Esophagus (tissue), 2 donors: ENCODE results near the gene ZNF354B. TPM values are rescaled to one million over a fixed set of nuclear protein-coding genes. Genes with fewer than 3 reads are reported as not detected.
"Not testable (repeated sequence)": the region's sequence is repeated elsewhere in the genome, so short reads cannot be mapped to it uniquely, and the experiment has no call there.

Source experiments
- H3K27ac ChIP-seq, 2 donors: one replicate each; pipeline ENCODE4 v1.5.1; 2013; ENCODE audit warnings: low read depth in 2 of 2, mild to moderate bottlenecking in 2 of 2, inconsistent platforms in 1 of 2, low read length in 1 of 2, moderate library complexity in 1 of 2
- H3K27me3 ChIP-seq, 2 donors: one replicate each; pipeline ENCODE4 v1.6.1; 2013; ENCODE audit warnings: low read length in 2 of 2, control low read depth in 1 of 2, mild to moderate bottlenecking in 1 of 2; ENCODE audit not compliant: insufficient read depth in 2 of 2, control insufficient read depth in 1 of 2
- H3K36me3 ChIP-seq, 2 donors: one replicate each; pipeline ENCODE4 v1.6.1; 2013; ENCODE audit warnings: low read length in 1 of 2; ENCODE audit not compliant: control insufficient read depth in 2 of 2, insufficient read depth in 2 of 2
- H3K4me1 ChIP-seq, 2 donors: one replicate each; pipeline ENCODE4 v1.6.1; 2013; ENCODE audit warnings: low read length in 1 of 2; ENCODE audit not compliant: control insufficient read depth in 2 of 2, insufficient read depth in 2 of 2
- H3K4me3 ChIP-seq, 2 donors: one replicate each; pipeline ENCODE4 v1.5.1; 2013; ENCODE audit warnings: low read length in 2 of 2, mild to moderate bottlenecking in 2 of 2, low read depth in 1 of 2, moderate library complexity in 1 of 2
- H3K9me3 ChIP-seq, 2 donors: one replicate each; pipeline ENCODE4 v1.6.1; 2013; ENCODE audit warnings: mild to moderate bottlenecking in 2 of 2, low read depth in 1 of 2, low read length in 1 of 2, moderate library complexity in 1 of 2; ENCODE audit not compliant: control insufficient read depth in 2 of 2, insufficient read depth in 1 of 2
- WGBS, 2 donors: extraction: QIAGEN DNeasy Blood & Tissue Kit; methylation state at CpG; one replicate each; pipeline ENCODE4 v1.1.7; 2013; 5-methylcytosine and 5-hydroxymethylcytosine counted together
- polyA plus RNA-seq, 2 donors: library from polyadenylated mRNA; stranded (reverse); fragments of 200-250 nt; gene quantifications; one replicate each; pipeline ENCODE4 v1.2.3, GENCODE V29; 2013
- donor health status: healthy with polysubstance abuse.
- donor health status: Bipolar disorder and iron deficiency.

ZNF354B gene
- polyA plus RNA-seq, 2 donors, result 5.8 to 8.1 TPM

DNA sequence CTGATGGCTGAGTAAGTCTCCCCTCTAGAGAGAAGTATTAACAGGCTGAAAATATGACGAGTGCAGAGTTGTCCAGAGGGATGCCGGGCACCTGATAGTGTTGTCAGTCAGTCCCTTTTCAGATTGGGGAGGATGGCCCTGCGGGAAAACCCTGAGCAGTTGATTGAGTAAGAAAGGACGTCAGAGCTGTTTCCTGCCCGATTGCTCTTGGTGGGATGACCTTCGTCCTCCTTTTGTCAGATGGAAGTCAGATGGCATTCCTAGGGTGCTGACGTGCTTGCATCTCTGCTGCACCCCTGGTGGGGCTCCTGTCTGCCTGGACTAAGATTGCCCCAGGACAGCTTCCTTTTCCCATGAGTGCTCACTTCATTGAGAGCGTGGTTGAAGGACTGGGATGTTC is 9.8 kb downstream of the ZNF354B start:
- peaks cover 0 to 18% of the 10 kb centered on the region in 2 donors for H3K9me3 ChIP-seq
- no peaks in the 10 kb centered on the region for H3K4me1 ChIP-seq
- no peak overlapping the region for H3K27ac ChIP-seq
- 73 to 89% methylated on average over 8 of the region's 8 CpGs for WGBS, 2 donors
- H3K36me3 ChIP-seq, result peaks cover 21 to 42% of the 10 kb centered on the region in 2 donors
- H3K4me3 ChIP-seq, result no peak overlapping the region
- H3K27me3 ChIP-seq, result no peaks in the 10 kb centered on the region

- H3K36me3 ChIP-seq, result peaks cover 28 to 48% of the 10 kb centered on the region in 2 donors
- no peaks in the 10 kb centered on the region for H3K27me3 ChIP-seq
- H3K4me1 ChIP-seq, result no peaks in the 10 kb centered on the region
- WGBS, 2 donors, result 94 to 98% methylated on average over 8 of the region's 8 CpGs
- no peak overlapping the region for H3K27ac ChIP-seq
- H3K4me3 ChIP-seq, result no peak overlapping the region
- peaks cover 2 to 24% of the 10 kb centered on the region in 2 donors for H3K9me3 ChIP-seq
These were observed 10.7 kb downstream of the ZNF354B start for GRCh38 chr5:178870411-178870810.

- peaks cover 35 to 52% of the 10 kb centered on the region in 2 donors for H3K36me3 ChIP-seq
- H3K4me1 ChIP-seq, result no peaks in the 10 kb centered on the region
- H3K9me3 ChIP-seq, result peaks cover 12 to 33% of the 10 kb centered on the region in 2 donors
- no peak overlapping the region for H3K27ac ChIP-seq
- 87 to 100% methylated on average over 1 of the region's 1 CpG for WGBS, 2 donors
- no peaks in the 10 kb centered on the region for H3K27me3 ChIP-seq
- no peak overlapping the region for H3K4me3 ChIP-seq
These were observed 12.5 kb downstream of the ZNF354B start for GRCh38 chr5:178872302-178872701.

DNA sequence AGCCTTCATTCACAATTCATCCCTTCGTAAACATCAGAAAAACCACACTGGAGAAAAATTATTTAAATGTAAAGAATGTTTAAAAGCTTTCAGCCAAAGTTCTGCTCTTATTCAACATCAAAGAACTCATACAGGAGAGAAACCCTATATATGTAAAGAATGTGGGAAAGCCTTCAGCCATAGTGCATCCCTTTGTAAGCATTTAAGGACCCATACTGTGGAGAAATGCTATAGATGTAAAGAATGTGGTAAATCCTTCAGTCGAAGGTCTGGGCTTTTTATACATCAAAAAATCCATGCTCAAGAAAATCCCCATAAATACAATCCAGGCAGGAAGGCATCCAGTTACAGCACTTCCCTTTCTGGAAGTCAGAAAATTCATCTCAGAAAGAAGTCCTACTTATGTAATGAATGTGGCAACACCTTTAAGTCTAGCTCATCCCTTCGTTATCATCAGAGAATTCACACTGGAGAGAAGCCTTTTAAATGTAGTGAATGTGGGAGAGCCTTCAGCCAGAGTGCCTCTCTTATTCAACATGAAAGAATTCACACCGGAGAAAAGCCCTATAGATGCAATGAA is 23.5 kb downstream of the ZNF354B start:
- WGBS, 2 donors, result 95 to 97% methylated on average over 4 of the region's 4 CpGs
- H3K27ac ChIP-seq, H3K4me1 ChIP-seq, H3K4me3 ChIP-seq, H3K36me3 ChIP-seq, H3K27me3 ChIP-seq: not testable (repeated sequence)
- H3K9me3 ChIP-seq, result peaks cover 9 to 18% of the 10 kb centered on the region in 2 donors

- 98 to 99% methylated on average over 6 of the region's 6 CpGs for WGBS, 2 donors
- Histone ChIP-seq H3K36me3 (peaks cover 0 to 6% of the 10 kb centered on the region in 2 donors), H3K27me3 (no peaks in the 10 kb centered on the region), H3K4me3 (no peak overlapping the region), H3K4me1 (no peaks in the 10 kb centered on the region), H3K27ac (no peak overlapping the region), H3K9me3 (peaks cover 8 to 16% of the 10 kb centered on the region in 2 donors)
These were observed 24.2 kb downstream of the ZNF354B start for GRCh38 chr5:178883815-178884430.

- Histone ChIP-seq H3K9me3 (no peaks in the 10 kb centered on the region), H3K27ac (peak within 1 kb of the TSS; percentile 68), H3K4me1 (peaks cover 0 to 2% of the 10 kb centered on the region in 2 donors), H3K4me3 (peak within 1 kb of the TSS; percentile 73 to 83), H3K36me3 (no peaks in the 10 kb centered on the region), H3K27me3 (no peaks in the 10 kb centered on the region)
- WGBS, 2 donors, result 2 to 3% methylated on average over 74 to 79 of the region's 79 CpGs
These were observed 36.1 kb downstream of the ZNF354B start, which contains the start of gene ZFP2 for GRCh38 chr5:178895615-178896571. ZFP2 (plus strand) TSS chr5:178895913; CDS start chr5:178931314, 35,401 bp downstream.

DNA sequence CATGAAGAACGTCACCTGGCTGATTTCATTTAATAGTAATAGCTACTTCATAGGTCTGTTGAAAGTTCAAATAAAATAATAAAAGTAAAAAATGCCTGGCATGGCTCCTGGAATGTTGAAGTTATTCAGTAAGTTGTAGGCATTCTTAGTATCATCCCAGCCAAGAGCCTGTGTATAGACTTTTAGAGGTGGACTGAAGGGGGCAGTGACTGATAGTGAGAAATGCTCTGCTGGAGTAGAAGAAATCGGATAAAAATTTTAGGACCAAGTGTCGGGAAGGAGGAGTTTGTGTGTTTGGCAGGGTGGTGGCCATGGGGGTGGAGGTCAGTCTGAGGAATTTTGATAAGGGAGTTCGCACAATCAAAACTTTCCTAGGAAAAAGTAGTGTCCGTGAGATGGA is 39.5 kb downstream of the ZNF354B start:
- 85 to 90% methylated on average over 5 of the region's 5 CpGs for WGBS, 2 donors

DNA sequence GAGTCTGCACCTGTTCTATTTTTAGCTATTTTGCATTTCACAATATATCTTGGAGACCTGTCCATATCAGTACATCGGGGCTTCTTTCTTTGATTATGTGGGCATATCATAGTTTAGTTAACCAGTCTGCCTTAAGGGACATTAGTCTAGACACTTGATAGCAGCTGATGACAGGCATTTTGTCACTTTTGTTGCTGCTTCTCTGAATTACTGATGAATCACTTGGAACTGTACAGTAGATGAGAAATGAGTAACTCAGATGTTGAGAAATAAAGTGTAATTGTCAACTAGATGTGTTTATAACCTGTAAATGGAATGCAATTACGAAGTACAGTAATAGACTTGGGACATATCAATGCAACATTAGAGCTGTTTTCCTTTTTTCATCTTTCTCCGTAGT is 43.1 kb downstream of the ZNF354B start:
- Histone ChIP-seq H3K4me1 (no peaks in the 10 kb centered on the region), H3K27me3 (no peaks in the 10 kb centered on the region), H3K9me3 (peaks cover 0 to 7% of the 10 kb centered on the region in 2 donors), H3K27ac (no peak overlapping the region), H3K4me3 (no peak overlapping the region), H3K36me3 (peaks cover 3% of the 10 kb centered on the region in 2 donors)
- 62 to 88% methylated on average over 3 of the region's 3 CpGs for WGBS, 2 donors

More for the DNA sequence above, 39.5 kb downstream of the ZNF354B start:
- no peak overlapping the region for H3K27ac ChIP-seq
- peaks cover 0 to 3% of the 10 kb centered on the region in 2 donors for H3K9me3 ChIP-seq
- no peaks in the 10 kb centered on the region for H3K27me3 ChIP-seq
- H3K36me3 ChIP-seq, result peaks cover 0 to 3% of the 10 kb centered on the region in 2 donors
- H3K4me1 ChIP-seq, result peaks cover 0 to 2% of the 10 kb centered on the region in 2 donors
- no peak overlapping the region for H3K4me3 ChIP-seq
